ENCODE measurements around the gene ERAS.

GRCh38 chrX:48798318-48798717, 28.0 kb upstream of the ERAS start:
- TF ChIP-seq, protein P1, sequence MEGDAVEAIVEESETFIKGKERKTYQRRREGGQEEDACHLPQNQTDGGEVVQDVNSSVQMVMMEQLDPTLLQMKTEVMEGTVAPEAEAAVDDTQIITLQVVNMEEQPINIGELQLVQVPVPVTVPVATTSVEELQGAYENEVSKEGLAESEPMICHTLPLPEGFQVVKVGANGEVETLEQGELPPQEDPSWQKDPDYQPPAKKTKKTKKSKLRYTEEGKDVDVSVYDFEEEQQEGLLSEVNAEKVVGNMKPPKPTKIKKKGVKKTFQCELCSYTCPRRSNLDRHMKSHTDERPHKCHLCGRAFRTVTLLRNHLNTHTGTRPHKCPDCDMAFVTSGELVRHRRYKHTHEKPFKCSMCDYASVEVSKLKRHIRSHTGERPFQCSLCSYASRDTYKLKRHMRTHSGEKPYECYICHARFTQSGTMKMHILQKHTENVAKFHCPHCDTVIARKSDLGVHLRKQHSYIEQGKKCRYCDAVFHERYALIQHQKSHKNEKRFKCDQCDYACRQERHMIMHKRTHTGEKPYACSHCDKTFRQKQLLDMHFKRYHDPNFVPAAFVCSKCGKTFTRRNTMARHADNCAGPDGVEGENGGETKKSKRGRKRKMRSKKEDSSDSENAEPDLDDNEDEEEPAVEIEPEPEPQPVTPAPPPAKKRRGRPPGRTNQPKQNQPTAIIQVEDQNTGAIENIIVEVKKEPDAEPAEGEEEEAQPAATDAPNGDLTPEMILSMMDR (IDR thresholded peaks at IDR 0.05), result no peak
- TF ChIP-seq POLR2AphosphoS5 (IDR thresholded peaks at IDR 0.05; ENCODE audit: low read depth, low read length), result no peak

Measured in Panc1 (cell line).